Measurements from ENCODE around the gene CDH4.

Gene CDH4

DNA sequence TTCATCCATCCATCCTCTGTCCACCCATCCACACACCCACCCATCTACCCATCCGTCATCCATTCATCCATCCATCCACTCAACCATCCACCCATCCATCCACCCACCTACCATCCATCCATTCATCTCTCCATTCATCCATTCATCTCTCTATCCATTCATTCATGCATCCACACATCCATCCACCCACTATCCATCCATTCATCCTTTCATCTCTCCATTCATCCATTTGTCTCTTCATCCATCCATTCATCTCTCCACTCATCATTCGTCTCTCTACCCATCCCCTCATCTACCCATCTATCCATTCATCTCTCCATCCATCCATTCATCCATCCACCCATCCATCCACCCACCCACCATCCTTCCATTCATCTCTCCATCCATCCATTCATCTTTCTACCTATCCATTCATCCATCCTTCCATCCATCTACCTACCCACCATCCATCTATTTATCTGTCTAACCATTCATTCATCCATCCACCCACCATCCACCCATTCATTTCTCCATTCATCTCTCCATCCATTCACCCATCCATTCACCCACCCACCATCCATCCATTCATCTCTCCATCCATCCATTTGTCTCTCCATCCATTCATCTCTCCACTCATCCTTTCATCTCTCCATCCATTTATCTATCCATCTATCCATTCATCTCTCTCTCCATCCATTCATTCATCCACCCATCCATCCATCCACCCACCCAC lies 538.2 kb downstream of the CDH4 start:
- Histone ChIP-seq H4K20me1 (ENCODE audit: low read depth, low read length) (no peaks in the 10 kb centered on the region), H3K9me3 (ENCODE audit: insufficient read depth, low read length) (no peaks in the 10 kb centered on the region), H3K9me2 (replicated peaks; ENCODE audit: insufficient read depth, low read length) (no peaks in the 10 kb centered on the region), H3K27me3 (ENCODE audit: low read length) (no peaks in the 10 kb centered on the region), H3F3A (ENCODE audit: insufficient read depth) (no peaks in the 10 kb centered on the region), H3K4me2 (ENCODE audit: low read depth, low read length, poor library complexity, severe bottlenecking) (no peak overlapping the region), H3K4me3 (ENCODE audit: insufficient read depth, low read length, poor library complexity, severe bottlenecking) (no peak overlapping the region), H3K27ac (ENCODE audit: low read depth, low read length) (no peak overlapping the region), H3K79me2 (ENCODE audit: insufficient read depth, low read length) (no peaks in the 10 kb centered on the region), H3K9ac (ENCODE audit: low read length) (no peak overlapping the region), H2AFZ (ENCODE audit: low read depth, low read length, severe bottlenecking) (no peak overlapping the region), H3K36me3 (ENCODE audit: low read length) (no peaks in the 10 kb centered on the region)
- TF ChIP-seq CTCF (IDR thresholded peaks at IDR 0.05; ENCODE audit: insufficient read depth, low read length, poor library complexity, severe bottlenecking) (no peak), EZH2phosphoT487 (conservative IDR thresholded peaks at IDR 0.05; ENCODE audit: low read length) (no peak)

GRCh38 chr20:61791995-61792394 lies 539.9 kb downstream of the CDH4 start:
- Histone ChIP-seq H3K9me3 (ENCODE audit: insufficient read depth, low read length) (no peaks in the 10 kb centered on the region), H4K20me1 (ENCODE audit: low read depth, low read length) (no peaks in the 10 kb centered on the region), H3F3A (ENCODE audit: insufficient read depth) (no peaks in the 10 kb centered on the region), H3K36me3 (ENCODE audit: low read length) (no peaks in the 10 kb centered on the region), H3K4me3 (ENCODE audit: insufficient read depth, low read length, poor library complexity, severe bottlenecking) (no peak overlapping the region), H3K79me2 (ENCODE audit: insufficient read depth, low read length) (no peaks in the 10 kb centered on the region), H3K27ac (ENCODE audit: low read depth, low read length) (no peak overlapping the region), H3K9me2 (replicated peaks; ENCODE audit: insufficient read depth, low read length) (no peaks in the 10 kb centered on the region), H3K4me2 (ENCODE audit: low read depth, low read length, poor library complexity, severe bottlenecking) (no peak overlapping the region), H3K27me3 (ENCODE audit: low read length) (no peaks in the 10 kb centered on the region), H3K9ac (ENCODE audit: low read length) (no peak overlapping the region), H2AFZ (ENCODE audit: low read depth, low read length, severe bottlenecking) (no peak overlapping the region)
- TF ChIP-seq CTCF (IDR thresholded peaks at IDR 0.05; ENCODE audit: insufficient read depth, low read length, poor library complexity, severe bottlenecking) (no peak), EZH2phosphoT487 (conservative IDR thresholded peaks at IDR 0.05; ENCODE audit: low read length) (no peak)

GRCh38 chr20:61795669-61796630 lies 543.9 kb downstream of the CDH4 start:
- no peak overlapping the region for H3K27ac ChIP-seq (ENCODE audit: low read depth, low read length)
- no peaks in the 10 kb centered on the region for H3K9me3 ChIP-seq (ENCODE audit: insufficient read depth, low read length)
- TF ChIP-seq CTCF (IDR thresholded peaks at IDR 0.05; ENCODE audit: insufficient read depth, low read length, poor library complexity, severe bottlenecking), result no peak
- no peak for TF ChIP-seq EZH2phosphoT487 (conservative IDR thresholded peaks at IDR 0.05; ENCODE audit: low read length)
- H4K20me1 ChIP-seq (ENCODE audit: low read depth, low read length), result no peaks in the 10 kb centered on the region
- H3F3A ChIP-seq (ENCODE audit: insufficient read depth), result no peaks in the 10 kb centered on the region
- H2AFZ ChIP-seq (ENCODE audit: low read depth, low read length, severe bottlenecking), result no peak overlapping the region
- no peaks in the 10 kb centered on the region for H3K36me3 ChIP-seq (ENCODE audit: low read length)
- no peaks in the 10 kb centered on the region for H3K9me2 ChIP-seq (replicated peaks; ENCODE audit: insufficient read depth, low read length)
- H3K4me3 ChIP-seq (ENCODE audit: insufficient read depth, low read length, poor library complexity, severe bottlenecking), result no peak overlapping the region
- H3K4me2 ChIP-seq (ENCODE audit: low read depth, low read length, poor library complexity, severe bottlenecking), result no peak overlapping the region
- no peak overlapping the region for H3K9ac ChIP-seq (ENCODE audit: low read length)
- no peaks in the 10 kb centered on the region for H3K27me3 ChIP-seq (ENCODE audit: low read length)
- no peaks in the 10 kb centered on the region for H3K79me2 ChIP-seq (ENCODE audit: insufficient read depth, low read length)
